CD4-positive, alpha-beta T cell (primary cell): ENCODE results near the gene KCTD1. TPM values are rescaled to one million over a fixed set of nuclear protein-coding genes. Genes with fewer than 3 reads are reported as not detected.

ENCODE experiments used
- ATAC-seq: fragments of 200-7000 bp; cut with Tn5 transposase; one replicate; pipeline ENCODE4 v1.10.0; 2022; ENCODE audit warnings: mild to moderate bottlenecking; ENCODE audit not compliant: poor library complexity
- CTCF ChIA-PET: fragments of 350-600 bp; sonication (Branson Sonifier 250); formaldehyde crosslinking; loops from one replicate; lab custom pipeline; 2021; ENCODE audit warnings: antibody characterized with exemption, inconsistent platforms; lab: Charles Lee
- POLR2A ChIA-PET: fragments of 350-600 bp; sonication (Branson Sonifier 250); formaldehyde crosslinking; loops from one replicate; lab custom pipeline; 2021; ENCODE audit warnings: antibody characterized with exemption, inconsistent platforms; lab: Charles Lee
- DNase-seq, 14 experiments: peaks; one replicate each; pipeline ENCODE4 v3.0.0-alpha.2; 2013 to 2020; ENCODE audit warnings: mixed read lengths in 2 of 14
- H3K27ac ChIP-seq, 2 donors: one replicate each; pipeline versions ENCODE4 v1.5.1 to v1.7.0; 2013; ENCODE audit warnings: low read length in 2 of 2, low read depth in 1 of 2, mild to moderate bottlenecking in 1 of 2
- H3K27me3 ChIP-seq, 2 experiments: 1 replicate in 1 of 2; 2 replicates in 1 of 2; pipeline versions ENCODE4 v1.6.1 to v1.7.0; 2013; ENCODE audit warnings: low read length in 2 of 2, control low read depth in 1 of 2, mild to moderate bottlenecking in 1 of 2, moderate library complexity in 1 of 2; ENCODE audit not compliant: insufficient read depth in 2 of 2, control insufficient read depth in 1 of 2
- H3K36me3 ChIP-seq: one replicate; pipeline ENCODE4 v1.6.1; 2013; ENCODE audit warnings: low read length, control low read depth; ENCODE audit not compliant: insufficient read depth
- H3K4me1 ChIP-seq: one replicate; pipeline ENCODE4 v1.6.1; 2013; ENCODE audit warnings: low read length, control low read depth; ENCODE audit not compliant: insufficient read depth
- H3K4me3 ChIP-seq: one replicate; pipeline ENCODE4 v1.5.1; 2013; ENCODE audit warnings: mild to moderate bottlenecking, low read length, moderate library complexity
- H3K9me3 ChIP-seq, 2 experiments: 1 replicate in 1 of 2; 2 replicates in 1 of 2; pipeline versions ENCODE4 v1.6.1 to v1.7.0; 2013; ENCODE audit warnings: low read length in 2 of 2, mild to moderate bottlenecking in 2 of 2, control low read depth in 1 of 2, moderate library complexity in 1 of 2; ENCODE audit not compliant: control insufficient read depth in 1 of 2, insufficient read depth in 1 of 2
- H3K27ac Mint-ChIP-seq: one replicate; pipeline ENCODE4 v1.8.0; 2020; ENCODE audit warnings: mixed read lengths
- H3K27me3 Mint-ChIP-seq: one replicate; pipeline ENCODE4 v1.8.0; 2021; ENCODE audit warnings: mixed read lengths
- H3K36me3 Mint-ChIP-seq: one replicate; pipeline ENCODE4 v1.8.0; 2021; ENCODE audit warnings: low read depth, mixed read lengths
- H3K4me1 Mint-ChIP-seq: one replicate; pipeline ENCODE4 v1.8.0; 2021; ENCODE audit warnings: low read depth, mixed read lengths
- H3K4me3 Mint-ChIP-seq: one replicate; pipeline ENCODE4 v1.8.0; 2020; ENCODE audit warnings: mild to moderate bottlenecking, mixed read lengths
- H3K9me3 Mint-ChIP-seq: one replicate; pipeline ENCODE4 v1.8.0; 2020; ENCODE audit warnings: mixed read lengths
- intact Hi-C, 2 experiments: fragments of 100-400 bp; cut with DNase I in 1 of 2; cut with micrococcal nuclease in 1 of 2; formaldehyde crosslinking; loops; one replicate each; pipeline versions ENCODE4 v1.15.1 to v1.9.0; 2023 to 2025; cut with DNase I, micrococcal nuclease
- total RNA-seq, 174 experiments: library from RNA in 2 of 174; stranded (reverse) in 2 of 174; gene quantifications; one replicate each; pipeline ENCODE4 v1.2.3 and lab custom pipeline; 2021 to 2026
- TF ChIP-seq, protein P1 (sequence below): fragments of 200-600 bp; IDR thresholded peaks from one replicate; pipeline ENCODE4 v1.8.0; 2022; ENCODE audit warnings: antibody characterized with exemption, mild to moderate bottlenecking

KCTD1 gene
- total RNA-seq, 2 experiments from 2014 or later, result 0.74 to 1.1 TPM

DNA sequence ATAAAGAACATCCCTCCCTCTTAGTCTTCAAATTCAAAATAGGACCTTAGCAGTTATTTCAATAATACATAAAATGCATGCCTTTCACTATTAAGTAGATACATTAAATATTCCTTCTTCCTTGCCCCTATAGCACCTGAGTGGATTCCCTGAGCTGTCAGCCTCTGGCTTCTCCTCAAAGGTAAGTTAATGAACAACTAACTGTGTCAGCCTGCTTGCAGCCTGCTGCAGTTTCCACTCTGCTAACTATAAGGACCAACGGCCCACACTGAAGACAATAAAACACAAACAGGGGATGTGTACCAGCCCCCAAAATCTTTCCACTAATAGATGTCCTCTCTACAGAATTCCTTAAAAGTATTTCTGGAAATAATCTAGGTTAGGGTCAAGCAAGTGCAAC, 5.0 kb downstream of the KCTD1 start:
- no peak for ATAC-seq
- peaks cover 3% of the 10 kb centered on the region for H3K27me3 Mint-ChIP-seq
- ChIA-PET CTCF (interaction anchor here (0.8 kb wide), 1 partner anchor 13 kb away, joined by 5 read pairs; no protein-coding TSS in a partner anchor), POLR2A (no interaction called here)
- Histone ChIP-seq H3K27me3 (no peaks in the 10 kb centered on the region), H3K36me3 (no peaks in the 10 kb centered on the region), H3K27ac (no peak overlapping the region), H3K9me3 (peaks cover 0 to 15% of the 10 kb centered on the region in 2 experiments), H3K4me3 (no peak overlapping the region), H3K4me1 (peaks cover 21% of the 10 kb centered on the region)
- TF ChIP-seq, protein P1, sequence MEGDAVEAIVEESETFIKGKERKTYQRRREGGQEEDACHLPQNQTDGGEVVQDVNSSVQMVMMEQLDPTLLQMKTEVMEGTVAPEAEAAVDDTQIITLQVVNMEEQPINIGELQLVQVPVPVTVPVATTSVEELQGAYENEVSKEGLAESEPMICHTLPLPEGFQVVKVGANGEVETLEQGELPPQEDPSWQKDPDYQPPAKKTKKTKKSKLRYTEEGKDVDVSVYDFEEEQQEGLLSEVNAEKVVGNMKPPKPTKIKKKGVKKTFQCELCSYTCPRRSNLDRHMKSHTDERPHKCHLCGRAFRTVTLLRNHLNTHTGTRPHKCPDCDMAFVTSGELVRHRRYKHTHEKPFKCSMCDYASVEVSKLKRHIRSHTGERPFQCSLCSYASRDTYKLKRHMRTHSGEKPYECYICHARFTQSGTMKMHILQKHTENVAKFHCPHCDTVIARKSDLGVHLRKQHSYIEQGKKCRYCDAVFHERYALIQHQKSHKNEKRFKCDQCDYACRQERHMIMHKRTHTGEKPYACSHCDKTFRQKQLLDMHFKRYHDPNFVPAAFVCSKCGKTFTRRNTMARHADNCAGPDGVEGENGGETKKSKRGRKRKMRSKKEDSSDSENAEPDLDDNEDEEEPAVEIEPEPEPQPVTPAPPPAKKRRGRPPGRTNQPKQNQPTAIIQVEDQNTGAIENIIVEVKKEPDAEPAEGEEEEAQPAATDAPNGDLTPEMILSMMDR, result no peak
- DNase-seq, result no peak
- no peaks in the 10 kb centered on the region for H3K9me3 Mint-ChIP-seq
- intact Hi-C loops, result no loop called here
- peak overlapping the region; percentile 28 for H3K4me3 Mint-ChIP-seq
- H3K4me1 Mint-ChIP-seq, result peaks cover 66% of the 10 kb centered on the region
- H3K27ac Mint-ChIP-seq, result no peak overlapping the region
- H3K36me3 Mint-ChIP-seq, result no peaks in the 10 kb centered on the region

DNA sequence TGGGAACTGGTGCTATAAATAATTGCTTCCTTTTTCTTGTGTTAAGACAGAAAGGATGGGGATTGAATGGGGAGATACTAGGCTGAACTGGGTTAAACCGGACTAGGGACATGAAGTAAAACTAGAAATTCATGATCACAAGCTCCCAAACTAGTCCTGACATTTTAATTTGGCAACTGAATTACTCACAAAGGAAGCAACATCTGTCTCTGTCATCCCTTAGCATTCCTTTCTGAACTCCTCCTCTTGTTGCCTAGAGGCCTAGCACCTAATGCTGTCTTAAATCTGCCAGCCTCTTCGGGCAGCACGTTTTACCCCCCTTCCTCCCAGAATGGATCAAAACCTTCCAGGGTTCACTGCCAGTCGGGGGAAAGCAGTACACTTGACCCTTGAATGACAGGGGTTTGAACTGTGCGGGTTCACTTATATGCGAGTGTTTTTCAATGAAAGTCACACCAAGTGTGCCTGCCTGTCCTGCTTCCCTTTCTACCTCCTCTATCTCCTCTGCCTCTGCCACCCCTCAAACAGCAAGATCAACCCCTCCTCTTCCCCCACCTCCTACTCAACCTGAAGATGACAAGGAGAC, 8.2 kb downstream of the KCTD1 start:
- H3K9me3 ChIP-seq, result no peaks in the 10 kb centered on the region

DNA sequence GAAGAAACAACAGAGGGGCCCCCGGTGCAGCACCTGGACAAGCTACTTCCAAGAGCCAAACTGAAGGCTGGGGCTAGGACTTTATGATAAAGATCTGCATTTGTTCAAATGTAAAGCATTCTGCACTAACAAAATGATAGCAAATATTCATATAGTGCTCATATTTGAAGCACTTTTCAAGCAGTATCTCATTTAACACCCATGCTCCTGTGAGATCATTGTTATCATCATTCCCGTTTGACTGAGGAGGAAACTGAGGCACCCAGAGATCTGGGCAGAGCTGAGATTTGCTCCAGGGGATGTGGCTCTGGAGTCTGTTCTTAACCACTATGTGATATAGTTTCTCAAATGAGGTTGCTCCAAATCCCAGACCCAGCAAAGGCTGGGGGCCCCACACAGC, 9.8 kb downstream of the KCTD1 start:
- no peak overlapping the region for H3K4me3 Mint-ChIP-seq
- H3K4me3 ChIP-seq, result no peak overlapping the region
- no peak overlapping the region for H3K27ac Mint-ChIP-seq

More for the DNA sequence above, 8.2 kb downstream of the KCTD1 start:
- H3K4me1 Mint-ChIP-seq, result peaks cover 45% of the 10 kb centered on the region
- no peak overlapping the region for H3K4me3 Mint-ChIP-seq
- no peaks in the 10 kb centered on the region for H3K9me3 Mint-ChIP-seq
- DNase-seq (no peak), ATAC-seq (no peak)
- H3K27ac Mint-ChIP-seq, result no peak overlapping the region
- Histone ChIP-seq H3K4me1 (no peaks in the 10 kb centered on the region), H3K27me3 (no peaks in the 10 kb centered on the region), H3K27ac (no peak overlapping the region), H3K36me3 (no peaks in the 10 kb centered on the region), H3K4me3 (no peak overlapping the region)
- intact Hi-C loops, result no loop called here
- POLR2A ChIA-PET, result no interaction called here
- H3K27me3 Mint-ChIP-seq, result no peaks in the 10 kb centered on the region
- CTCF ChIA-PET, result no interaction called here
- TF ChIP-seq, protein P1, result no peak
- H3K36me3 Mint-ChIP-seq, result no peaks in the 10 kb centered on the region

More for the DNA sequence above, 9.8 kb downstream of the KCTD1 start:
- Mint-ChIP-seq H3K36me3 (no peaks in the 10 kb centered on the region), H3K27me3 (no peaks in the 10 kb centered on the region), H3K4me1 (peaks cover 29% of the 10 kb centered on the region), H3K9me3 (no peaks in the 10 kb centered on the region)
- Histone ChIP-seq H3K4me1 (no peaks in the 10 kb centered on the region), H3K36me3 (no peaks in the 10 kb centered on the region), H3K27ac (no peak overlapping the region), H3K27me3 (no peaks in the 10 kb centered on the region), H3K9me3 (no peaks in the 10 kb centered on the region)
- TF ChIP-seq, protein P1, result no peak
- no peak for ATAC-seq
- intact Hi-C loops, result no loop called here
- no peak for DNase-seq
- ChIA-PET CTCF (no interaction called here), POLR2A (no interaction called here)
